Heart left ventricle (tissue), 16 donors: ENCODE data around the gene VWA3B. TPM values are rescaled to one million over a fixed set of nuclear protein-coding genes. Genes with fewer than 3 reads are reported as not detected.

Source experiments
- ATAC-seq, 4 donors: fragments of 200-7000 bp; cut with Tn5 transposase; one replicate each; pipeline ENCODE4 v1.9.1; 2020 to 2022; ENCODE audit warnings: moderate library complexity in 4 of 4, mild to moderate bottlenecking in 3 of 4, moderate number of reproducible peaks in 1 of 4
- DNase-seq, 5 donors: peaks; one replicate each; pipeline ENCODE4 v3.0.0-alpha.2; 2020
- H3K27ac ChIP-seq, 12 donors: fragments of 200-600 bp; sonication (generic) in 4 of 12; one replicate each; pipeline versions ENCODE4 v1.5.0 to v1.8.0; 2016 to 2022; ENCODE audit warnings: mild to moderate bottlenecking in 2 of 12
- H3K27me3 ChIP-seq, 9 donors: fragments of 200-600 bp; sonication (generic) in 2 of 9; one replicate each; pipeline versions ENCODE4 v1.5.1 to v1.8.0; 2016 to 2022; ENCODE audit warnings: mild to moderate bottlenecking in 3 of 9
- H3K36me3 ChIP-seq, 9 donors: fragments of 200-600 bp; sonication (generic) in 2 of 9; one replicate each; pipeline versions ENCODE4 v1.5.0 to v1.8.0; 2018 to 2022; ENCODE audit warnings: mild to moderate bottlenecking in 2 of 9
- H3K4me1 ChIP-seq, 12 donors: fragments of 200-600 bp; sonication (generic) in 4 of 12; one replicate each; pipeline versions ENCODE4 v1.5.0 to v1.8.0; 2016 to 2022; ENCODE audit warnings: mild to moderate bottlenecking in 3 of 12
- H3K4me3 ChIP-seq, 12 donors: fragments of 200-600 bp; sonication (generic) in 4 of 12; one replicate each; pipeline versions ENCODE4 v1.5.0 to v1.8.0; 2017 to 2022; ENCODE audit warnings: mild to moderate bottlenecking in 9 of 12, moderate library complexity in 4 of 12
- H3K9me3 ChIP-seq, 12 donors: fragments of 200-600 bp; sonication (generic) in 4 of 12; one replicate each; pipeline versions ENCODE4 v1.5.0 to v1.8.0; 2016 to 2022; ENCODE audit warnings: mild to moderate bottlenecking in 1 of 12
- POLR2A ChIP-seq, 2 donors: fragments of 450-650 bp; IDR thresholded peaks; one replicate each; pipeline ENCODE4 v1.6.1; 2017; ENCODE audit warnings: antibody characterized with exemption in 2 of 2, mild to moderate bottlenecking in 2 of 2, moderate library complexity in 2 of 2
- WGBS, 4 donors: extraction: QIAGEN DNeasy Blood & Tissue Kit in 2 of 4; methylation state at CpG; one replicate each; pipeline versions ENCODE4 v1.1.5 to v1.1.7; 2013 to 2018; 5-methylcytosine and 5-hydroxymethylcytosine counted together
- intact Hi-C, 10 donors: fragments of 100-400 bp; cut with DNase I; formaldehyde crosslinking; loops; one replicate each; pipeline versions ENCODE4 v1.11.1 to v1.14.2; 2022
- polyA plus RNA-seq, 2 donors: library from polyadenylated mRNA; stranded (reverse); fragments of 200-250 nt; gene quantifications; one replicate each; pipeline ENCODE4 v1.2.3, GENCODE V29; 2013
- total RNA-seq, 9 donors: library from RNA; depleted of rRNA in 2 of 9; stranded (reverse); fragments of >200 nt in 2 of 9; fragmentation: NEBNext Ultra II Directional in 3 of 9; extraction: Animal tissue kit (Norgen Biotek cat#: 25700) in 3 of 9; gene quantifications; one replicate each; pipeline versions ENCODE4 v1.1.0 to v1.2.4, GENCODE V29; 2016 to 2023
- TF ChIP-seq, protein P1 (sequence below), 12 donors: fragments of 200-600 bp; sonication (generic) in 4 of 12; IDR thresholded peaks; one replicate each; pipeline versions ENCODE4 v1.5.0 to v1.8.0; 2018 to 2022; ENCODE audit warnings: antibody characterized with exemption in 12 of 12, mild to moderate bottlenecking in 5 of 12
- donor health status: ischemic (EF 13 %, LVEDD 7.1; RV severe dilation, severe dysfunction).
- donor health status: healthy with polysubstance abuse.
- donor health status: DM: no; HTN: yes; CAD: no.
- donor health status: DM: no; HTN: no; CAD: no.
- donor health status: ischemic (EF 25% LVEDD 6.9; RV normal size, moderate dysfunction).
- donor health status: ischemic (EF 25% LVEDD 5.7; RV mildly dilated, moderate dysfunction).
- donor health status: healthy.
- donor health status: DM: yes; HTN: yes; CAD: no.
- donor health status: ischemic (EF 35%, LVEDD 5.7; RV mildly dilated, moderate dysfunction).
- donor health status: nonischemic (EF 11% LVEDD 7.7; RV severe dilation, severe dysfunction).
- donor health status: DM: yes; HTN: yes; CAD: no.
- donor health status: PGD.
- donor health status: ischemic (EF 29% LVEDD 5.4; RV normal size, mild dysfunction).
- donor health status: nonischemic (EF 23%, LVEDD 6.1; RV moderate dilation, normal function).

VWA3B gene
- total and polyA plus RNA-seq, 11 donors = 0.11 to 0.61 (median 0.24) TPM; not detected in 1

DNA sequence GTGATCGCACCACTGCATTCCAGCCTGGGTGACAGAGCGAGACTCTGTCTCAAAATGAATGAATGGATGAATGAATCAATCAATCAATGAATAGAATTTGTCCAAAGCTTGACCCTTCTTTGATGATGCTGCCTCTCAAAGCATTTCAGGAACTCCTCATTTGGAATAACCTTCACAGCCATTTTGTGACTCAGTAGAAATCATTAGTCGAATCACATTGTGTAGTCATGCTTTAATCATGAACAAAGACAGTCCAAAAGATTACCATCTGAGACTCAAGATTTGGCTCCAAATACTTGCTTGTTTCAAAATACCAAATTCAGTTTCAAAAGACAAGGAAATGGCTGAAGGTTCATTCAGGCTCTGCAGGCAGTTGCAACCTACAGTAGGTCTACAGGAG is 83.1 kb downstream of the VWA3B start:
- no peak for TF ChIP-seq POLR2A (IDR thresholded peaks at IDR 0.05)
- TF ChIP-seq, protein P1, sequence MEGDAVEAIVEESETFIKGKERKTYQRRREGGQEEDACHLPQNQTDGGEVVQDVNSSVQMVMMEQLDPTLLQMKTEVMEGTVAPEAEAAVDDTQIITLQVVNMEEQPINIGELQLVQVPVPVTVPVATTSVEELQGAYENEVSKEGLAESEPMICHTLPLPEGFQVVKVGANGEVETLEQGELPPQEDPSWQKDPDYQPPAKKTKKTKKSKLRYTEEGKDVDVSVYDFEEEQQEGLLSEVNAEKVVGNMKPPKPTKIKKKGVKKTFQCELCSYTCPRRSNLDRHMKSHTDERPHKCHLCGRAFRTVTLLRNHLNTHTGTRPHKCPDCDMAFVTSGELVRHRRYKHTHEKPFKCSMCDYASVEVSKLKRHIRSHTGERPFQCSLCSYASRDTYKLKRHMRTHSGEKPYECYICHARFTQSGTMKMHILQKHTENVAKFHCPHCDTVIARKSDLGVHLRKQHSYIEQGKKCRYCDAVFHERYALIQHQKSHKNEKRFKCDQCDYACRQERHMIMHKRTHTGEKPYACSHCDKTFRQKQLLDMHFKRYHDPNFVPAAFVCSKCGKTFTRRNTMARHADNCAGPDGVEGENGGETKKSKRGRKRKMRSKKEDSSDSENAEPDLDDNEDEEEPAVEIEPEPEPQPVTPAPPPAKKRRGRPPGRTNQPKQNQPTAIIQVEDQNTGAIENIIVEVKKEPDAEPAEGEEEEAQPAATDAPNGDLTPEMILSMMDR (IDR thresholded peaks at IDR 0.05) = no peak
- no peak overlapping the region for H3K4me3 ChIP-seq
- H3K27ac ChIP-seq = no peak overlapping the region
- H3K9me3 ChIP-seq = no peaks in the 10 kb centered on the region
- peaks cover 0 to 8% (median 0%) of the 10 kb centered on the region in 12 donors for H3K4me1 ChIP-seq
- ATAC-seq = no peak
- intact Hi-C loops = loop anchor here in 3 of 10 donors (10.0 kb wide), 1 partner anchor 365 kb away; no protein-coding TSS in a partner anchor
- no peaks in the 10 kb centered on the region for H3K36me3 ChIP-seq
- WGBS, 4 donors = 79 to 93% (median 88%) methylated on average over 3 of the region's 3 CpGs
- no peak for DNase-seq
- H3K27me3 ChIP-seq = peaks cover 0 to 4% (median 0%) of the 10 kb centered on the region in 9 donors

- 58 to 81% (median 78%) methylated on average over 14 of the region's 14 CpGs for WGBS, 4 donors
These were observed 85.3 kb downstream of the VWA3B start for GRCh38 chr2:98172150-98172765.

DNA sequence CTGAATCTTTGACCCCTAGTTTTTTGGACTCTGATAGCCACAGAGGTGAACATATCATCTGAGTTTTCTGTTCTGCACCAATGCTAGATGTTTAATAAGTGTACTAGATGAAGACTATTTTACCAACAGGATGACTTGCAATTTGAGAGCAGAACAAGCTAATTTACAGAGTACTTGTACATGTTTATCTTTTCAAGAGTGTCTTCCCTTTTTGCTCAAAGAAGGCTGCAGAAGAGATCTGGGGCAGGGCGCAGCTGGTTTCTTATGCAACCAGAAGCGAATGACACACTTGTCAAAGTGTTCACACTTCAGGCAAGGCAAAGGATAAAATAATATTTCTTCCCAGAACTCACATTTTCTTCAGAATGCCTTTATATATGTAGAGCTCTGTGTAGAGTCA is 86.0 kb downstream of the VWA3B start:
- Histone ChIP-seq H3K36me3 (no peaks in the 10 kb centered on the region), H3K4me1 (peaks cover 0 to 1% (median 0%) of the 10 kb centered on the region in 12 donors), H3K4me3 (no peak overlapping the region), H3K27ac (no peak overlapping the region), H3K27me3 (peaks cover 0 to 21% (median 0%) of the 10 kb centered on the region in 9 donors), H3K9me3 (no peaks in the 10 kb centered on the region)
- no peak for DNase-seq
- no peak for TF ChIP-seq POLR2A (IDR thresholded peaks at IDR 0.05)
- TF ChIP-seq, protein P1 (IDR thresholded peaks at IDR 0.05) = no peak
- 86 to 100% (median 96%) methylated on average over 2 of the region's 2 CpGs for WGBS, 4 donors
- ATAC-seq = no peak
- intact Hi-C loops = loop anchor here in 3 of 10 donors (10.0 kb wide), 1 partner anchor 368 kb away; no protein-coding TSS in a partner anchor

More at GRCh38 chr2:98172150-98172765, 85.3 kb downstream of the VWA3B start:
- intact Hi-C loops = loop anchor here in 3 of 10 donors (10.0 kb wide), 1 partner anchor 367 kb away; no protein-coding TSS in a partner anchor
- Histone ChIP-seq H3K27ac (peak overlapping the region in 2 of 12 donors; percentile 18 to 48), H3K27me3 (peaks cover 0 to 14% (median 0%) of the 10 kb centered on the region in 9 donors), H3K4me3 (no peak overlapping the region), H3K9me3 (no peaks in the 10 kb centered on the region), H3K4me1 (peaks cover 0 to 8% (median 0%) of the 10 kb centered on the region in 12 donors), H3K36me3 (no peaks in the 10 kb centered on the region)
- ATAC-seq (peak; percentile 65 to 85 (median 78)), DNase-seq (peak in 1 of 5 donors; percentile 69)
- TF ChIP-seq, protein P1 (IDR thresholded peaks at IDR 0.05) = no peak
- no peak for TF ChIP-seq POLR2A (IDR thresholded peaks at IDR 0.05)

DNA sequence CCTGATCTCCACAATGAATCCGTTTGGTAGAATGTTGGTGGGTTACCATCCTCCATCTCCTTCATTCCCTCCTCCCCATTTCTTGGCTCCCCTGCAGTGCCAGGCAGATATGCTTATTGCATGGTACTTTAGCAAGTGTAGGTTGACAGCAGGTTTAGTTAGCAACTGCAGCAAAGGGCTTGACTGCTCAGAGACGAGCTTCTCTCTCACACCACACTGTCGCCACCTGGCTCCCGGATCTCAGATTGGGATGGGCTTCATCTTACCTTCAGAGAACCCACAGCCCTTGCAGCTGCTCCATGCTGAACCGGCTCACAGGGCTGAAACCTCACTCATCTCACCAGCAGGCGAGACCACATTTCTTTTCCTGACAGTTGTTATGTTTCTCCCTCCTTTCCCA is 88.8 kb downstream of the VWA3B start:
- H3K9me3 ChIP-seq = no peaks in the 10 kb centered on the region
- H3K36me3 ChIP-seq = no peaks in the 10 kb centered on the region
- WGBS, 4 donors = 51 to 57% (median 55%) methylated on average over 6 of the region's 6 CpGs
- TF ChIP-seq POLR2A (IDR thresholded peaks at IDR 0.05) = no peak
- TF ChIP-seq, protein P1 (IDR thresholded peaks at IDR 0.05) = peak in 6 of 12 donors; percentile 5 to 31 (median 8)
- intact Hi-C loops = loop anchor here in 4 of 10 donors (5.0 to 10.0 kb wide), 2 partner anchors 369 to 371 kb away; no protein-coding TSS in a partner anchor
- H3K27me3 ChIP-seq = peaks cover 0 to 24% (median 0%) of the 10 kb centered on the region in 9 donors
- DNase-seq = no peak
- no peak overlapping the region for H3K27ac ChIP-seq
- H3K4me3 ChIP-seq = no peak overlapping the region
- H3K4me1 ChIP-seq = no peaks in the 10 kb centered on the region
- ATAC-seq = peak in 2 of 4 donors; percentile 47 to 52
